Left lung (tissue), 10 donors: Measurements from ENCODE around the gene CGB8. TPM values are rescaled to one million over a fixed set of nuclear protein-coding genes. Genes with fewer than 3 reads are reported as not detected.
"Not testable (repeated sequence)": the region's sequence is repeated elsewhere in the genome, so short reads cannot be mapped to it uniquely, and the experiment has no call there.

Source experiments
- ATAC-seq: fragments of 200-7000 bp; cut with Tn5 transposase; one replicate; pipeline ENCODE4 v1.9.1; 2020; ENCODE audit warnings: moderate library complexity
- DNase-seq, 4 donors: peaks; one replicate each; pipeline ENCODE4 v3.0.0-alpha.2; 2013 to 2020
- H3K27ac ChIP-seq, 2 donors: fragments of 200-600 bp; sonication (generic) in 1 of 2; one replicate each; pipeline versions ENCODE4 v1.5.0 to v1.8.0; 2020 to 2021
- H3K27me3 ChIP-seq, 2 donors: fragments of 200-600 bp; sonication (generic) in 1 of 2; one replicate each; pipeline versions ENCODE4 v1.5.0 to v1.8.0; 2020 to 2021
- H3K36me3 ChIP-seq, 2 donors: fragments of 200-600 bp; sonication (generic) in 1 of 2; one replicate each; pipeline versions ENCODE4 v1.5.0 to v1.8.0; 2020 to 2021
- H3K4me1 ChIP-seq, 2 donors: fragments of 200-600 bp; one replicate each; pipeline ENCODE4 v1.8.0; 2021
- H3K4me3 ChIP-seq, 2 donors: fragments of 200-600 bp; sonication (generic) in 1 of 2; one replicate each; pipeline versions ENCODE4 v1.5.0 to v1.8.0; 2020 to 2021; ENCODE audit warnings: mild to moderate bottlenecking in 1 of 2
- H3K9me3 ChIP-seq, 2 donors: fragments of 200-600 bp; sonication (generic) in 1 of 2; one replicate each; pipeline versions ENCODE4 v1.5.0 to v1.8.0; 2020 to 2021
- CTCF ChIP-seq, 2 donors: fragments of 200-600 bp; sonication (generic) in 1 of 2; IDR thresholded peaks; one replicate each; pipeline versions ENCODE4 v1.5.0 to v1.8.0; 2021; ENCODE audit warnings: antibody characterized with exemption in 2 of 2
- intact Hi-C, 2 donors: fragments of 100-400 bp; cut with DNase I; formaldehyde crosslinking; loops; one replicate each; pipeline versions ENCODE4 v1.11.2 to v1.14.2; 2022
- polyA plus RNA-seq, 6 donors: library from polyadenylated mRNA; unstranded; fragments of 120-200 nt; gene quantifications; one replicate each; pipeline ENCODE4 v1.2.1, GENCODE V29; 2013; ENCODE audit not compliant: insufficient read length in 6 of 6
- total RNA-seq, 2 donors: library from RNA; stranded (reverse); fragmentation: NEBNext Ultra II Directional; extraction: Animal tissue kit (Norgen Biotek cat#: 25700); gene quantifications; one replicate each; pipeline ENCODE4 v1.2.1, GENCODE V29; 2021
- donor health status: DM: no; HTN: yes; CAD: no.
- donor health status: DM: no; HTN: no; CAD: no.

CGB8 gene
- total and polyA plus RNA-seq, 8 donors: 0.89 TPM; not detected in 7

GRCh38 chr19:49056101-49056901 is 7.4 kb upstream of the CGB8 start:
- intact Hi-C loops: no loop called here
- TF ChIP-seq CTCF (IDR thresholded peaks at IDR 0.05): no peak
- Histone ChIP-seq H3K4me3 (peak overlapping the region; percentile 40 to 48), H3K9me3 (no peaks in the 10 kb centered on the region), H3K4me1 (peaks cover 7 to 21% of the 10 kb centered on the region in 2 donors), H3K36me3 (no peaks in the 10 kb centered on the region), H3K27ac (no peak overlapping the region), H3K27me3 (peaks cover 0 to 66% of the 10 kb centered on the region in 2 donors)
- ATAC-seq: peak; percentile 94
- DNase-seq: peak in 3 of 4 donors; percentile 43 to 92 (median 64)

- H3K9me3 ChIP-seq, DNase-seq, H3K36me3 ChIP-seq, intact Hi-C loops, H3K27ac ChIP-seq, H3K4me1 ChIP-seq, H3K27me3 ChIP-seq, ATAC-seq, H3K4me3 ChIP-seq: not testable (repeated sequence)
Measured at GRCh38 chr19:49050376-49051033, 1.6 kb upstream of the CGB8 start.

- DNase-seq, H3K27ac ChIP-seq, H3K4me1 ChIP-seq, H3K27me3 ChIP-seq, intact Hi-C loops, H3K4me3 ChIP-seq, H3K36me3 ChIP-seq, H3K9me3 ChIP-seq, ATAC-seq: not testable (repeated sequence)
Measured at GRCh38 chr19:49049834-49050233, 923 bp upstream of the CGB8 start.

DNA sequence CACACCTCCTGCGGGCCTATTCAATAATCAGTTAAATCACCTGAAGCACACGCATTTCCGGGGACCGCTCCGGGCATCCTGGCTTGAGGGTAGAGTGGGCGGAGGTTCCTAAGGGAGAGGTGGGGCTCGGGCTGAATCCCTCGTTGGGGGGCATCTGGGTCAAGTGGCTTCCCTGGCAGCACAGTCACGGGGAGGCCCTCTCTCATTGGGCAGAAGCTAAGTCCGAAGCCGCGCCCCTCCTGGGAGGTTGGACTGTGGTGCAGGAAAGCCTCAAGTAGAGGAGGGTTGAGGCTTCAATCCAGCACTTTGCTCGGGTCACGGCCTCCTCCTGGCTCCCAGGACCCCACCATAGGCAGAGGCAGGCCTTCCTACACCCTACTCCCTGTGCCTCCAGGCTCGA is 5.4 kb downstream of the CGB8 start, which contains the start of gene CGB5:
Gene CGB5, plus strand, starts transcription at position 301 of the 400 bp plus-strand sequence. CDS start 362 bp downstream, outside the sequence.
- H3K36me3 ChIP-seq, H3K4me1 ChIP-seq, H3K4me3 ChIP-seq, DNase-seq, intact Hi-C loops, ATAC-seq, H3K9me3 ChIP-seq, H3K27me3 ChIP-seq, H3K27ac ChIP-seq: not testable (repeated sequence)

DNA sequence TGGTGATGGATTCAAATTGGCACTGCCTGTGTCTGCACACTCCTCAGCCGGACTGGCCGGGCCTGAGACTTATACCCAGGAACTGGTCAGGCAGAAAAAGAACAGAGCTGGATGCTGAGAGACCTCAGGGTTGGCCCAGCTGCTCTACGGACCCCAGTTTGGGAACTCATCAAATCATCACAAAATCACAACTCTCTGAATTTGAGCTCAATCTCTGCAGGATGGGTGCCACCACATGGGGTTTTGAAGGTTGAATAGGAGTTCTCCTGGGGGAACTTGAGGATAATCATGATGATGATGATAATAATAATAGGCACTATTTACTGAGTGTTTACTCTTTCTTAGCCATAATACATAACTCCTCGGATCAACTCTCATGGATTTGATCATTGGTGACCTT is 6.2 kb downstream of the CGB8 start:
- intact Hi-C loops, H3K27me3 ChIP-seq, H3K27ac ChIP-seq, H3K9me3 ChIP-seq, H3K4me1 ChIP-seq, DNase-seq, H3K36me3 ChIP-seq, H3K4me3 ChIP-seq, ATAC-seq: not testable (repeated sequence)

- DNase-seq (peak in 1 of 4 donors; percentile 69), ATAC-seq (no peak)
- H3K36me3 ChIP-seq: no peaks in the 10 kb centered on the region
- H3K27me3 ChIP-seq: no peaks in the 10 kb centered on the region
- H3K27ac ChIP-seq: no peak overlapping the region
- H3K9me3 ChIP-seq: no peaks in the 10 kb centered on the region
- H3K4me3 ChIP-seq: no peak overlapping the region
- no peaks in the 10 kb centered on the region for H3K4me1 ChIP-seq
- TF ChIP-seq CTCF (IDR thresholded peaks at IDR 0.05): no peak
- intact Hi-C loops: no loop called here
Measured at GRCh38 chr19:49042177-49042576, 6.7 kb downstream of the CGB8 start.

DNA sequence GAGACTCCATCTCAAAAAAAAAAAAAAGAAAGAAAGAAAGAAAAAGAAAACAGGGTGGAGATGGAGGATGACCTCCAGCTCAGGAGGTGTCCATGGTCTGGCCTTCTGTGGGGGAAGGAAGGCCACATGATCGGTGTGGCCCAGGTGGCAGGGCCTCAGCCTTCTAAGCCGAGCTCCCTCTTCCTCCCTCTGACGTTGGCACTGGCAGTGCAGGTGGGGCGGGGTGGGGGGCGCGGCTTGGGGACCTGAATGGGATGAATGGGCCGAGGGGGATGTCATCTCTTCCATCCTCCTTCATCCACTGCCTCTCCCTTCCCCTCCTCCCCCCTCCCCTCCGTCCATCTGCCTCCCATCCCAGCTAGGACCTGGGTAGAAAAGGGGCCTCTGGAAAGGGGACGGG is 9.2 kb downstream of the CGB8 start:
- intact Hi-C loops, H3K36me3 ChIP-seq, DNase-seq, H3K9me3 ChIP-seq, ATAC-seq, H3K27me3 ChIP-seq, H3K27ac ChIP-seq, H3K4me3 ChIP-seq, H3K4me1 ChIP-seq: not testable (repeated sequence)

DNA sequence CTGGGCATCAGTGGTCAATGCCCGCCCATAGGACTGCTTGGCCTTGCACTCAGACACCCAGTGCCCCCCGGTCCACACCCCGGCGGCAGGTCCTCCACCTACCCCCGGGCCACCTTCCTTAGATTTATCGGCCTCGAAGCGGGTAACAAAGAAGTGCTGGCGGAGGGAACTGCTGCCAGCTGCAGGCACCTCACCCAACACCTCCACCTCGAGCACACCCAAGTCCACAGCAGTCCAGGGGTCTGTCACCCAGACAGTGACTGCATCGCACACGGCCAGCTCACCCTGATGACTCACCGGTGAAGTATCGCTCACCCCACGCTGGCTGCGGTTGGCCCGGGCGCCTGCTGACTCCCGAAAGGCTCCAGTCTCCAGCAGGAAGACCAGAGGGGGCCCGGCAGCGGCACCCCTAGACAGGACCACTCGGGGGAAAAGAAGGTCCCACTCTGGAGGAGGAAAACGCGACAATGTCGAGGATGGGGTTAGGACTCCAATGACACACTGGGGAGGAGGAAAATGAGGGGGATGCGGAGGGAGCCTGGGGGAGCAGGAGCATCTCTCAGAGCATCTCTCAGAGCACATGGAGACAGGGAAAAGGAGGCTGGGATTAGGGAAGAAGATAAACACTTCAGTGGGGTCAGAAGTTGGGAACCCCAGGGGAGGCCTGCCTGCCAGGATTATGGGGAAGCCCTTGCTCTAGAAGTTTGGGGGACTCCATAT is 10.2 kb downstream of the CGB8 start:
- H3K27me3 ChIP-seq, H3K9me3 ChIP-seq, intact Hi-C loops, H3K4me3 ChIP-seq, H3K27ac ChIP-seq, H3K36me3 ChIP-seq, H3K4me1 ChIP-seq, ATAC-seq, DNase-seq: not testable (repeated sequence)

DNA sequence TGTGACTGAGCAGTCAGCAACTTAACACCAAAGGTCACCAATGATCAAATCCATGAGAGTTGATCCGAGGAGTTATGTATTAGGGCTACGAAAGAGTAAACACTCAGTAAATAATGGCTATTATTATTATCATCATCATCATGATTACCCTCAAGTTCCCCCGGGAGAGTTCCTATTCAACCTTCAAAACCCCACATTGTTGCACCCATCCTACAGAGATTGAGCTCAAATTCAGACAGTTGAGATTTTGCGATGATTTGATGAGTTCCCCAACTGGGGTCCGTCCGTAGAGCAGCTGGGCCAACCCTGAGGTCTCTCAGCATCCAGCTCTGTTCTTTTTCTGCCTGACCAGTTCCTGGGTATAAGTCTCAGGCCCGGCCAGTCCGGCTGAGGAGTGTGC is 10.8 kb downstream of the CGB8 start:
- H3K27ac ChIP-seq, H3K27me3 ChIP-seq, H3K4me3 ChIP-seq, H3K9me3 ChIP-seq, H3K4me1 ChIP-seq, intact Hi-C loops, ATAC-seq, H3K36me3 ChIP-seq, DNase-seq: not testable (repeated sequence)
